ENCODE measurements around the gene NHSL2.
A peak's percentile ranks its signal among the peaks of the same experiment; 100 is the strongest.

The NHSL2 gene

GRCh38 chrX:72107320-72107719 is 196.7 kb downstream of the NHSL2 start:
- no peak overlapping the region for H3K4me3 ChIP-seq (ENCODE audit: low read depth, low read length)
- no peak for TF ChIP-seq POLR2A (IDR thresholded peaks at IDR 0.05; ENCODE audit: extremely low read depth, insufficient read length)
- no peak for TF ChIP-seq MAX (IDR thresholded peaks at IDR 0.05; ENCODE audit: low read depth, low read length)
- TF ChIP-seq MYC (IDR thresholded peaks at IDR 0.05; ENCODE audit: low read depth, low read length): no peak
- TF ChIP-seq CTCF (IDR thresholded peaks at IDR 0.05; ENCODE audit: low read depth, low read length): peak; percentile 4
- peak; percentile 88 for DNase-seq (ENCODE audit: low read depth)

GRCh38 chrX:72107841-72108595 is 197.4 kb downstream of the NHSL2 start:
- no peak overlapping the region for H3K4me3 ChIP-seq (ENCODE audit: low read depth, low read length)
- peak; percentile 58 for DNase-seq (ENCODE audit: low read depth)
- TF ChIP-seq MAX (IDR thresholded peaks at IDR 0.05; ENCODE audit: low read depth, low read length): no peak
- TF ChIP-seq MYC (IDR thresholded peaks at IDR 0.05; ENCODE audit: low read depth, low read length): no peak
- no peak for TF ChIP-seq CTCF (IDR thresholded peaks at IDR 0.05; ENCODE audit: low read depth, low read length)
- no peak for TF ChIP-seq POLR2A (IDR thresholded peaks at IDR 0.05; ENCODE audit: extremely low read depth, insufficient read length)

- DNase-seq (ENCODE audit: low read depth): no peak
- no peak overlapping the region for H3K4me3 ChIP-seq (ENCODE audit: low read depth, low read length)
- TF ChIP-seq MAX (IDR thresholded peaks at IDR 0.05; ENCODE audit: low read depth, low read length): no peak
- no peak for TF ChIP-seq CTCF (IDR thresholded peaks at IDR 0.05; ENCODE audit: low read depth, low read length)
- no peak for TF ChIP-seq POLR2A (IDR thresholded peaks at IDR 0.05; ENCODE audit: extremely low read depth, insufficient read length)
- TF ChIP-seq MYC (IDR thresholded peaks at IDR 0.05; ENCODE audit: low read depth, low read length): no peak
Measured at GRCh38 chrX:72108666-72109065, 198.0 kb downstream of the NHSL2 start.

GRCh38 chrX:72110051-72110875 is 199.6 kb downstream of the NHSL2 start:
- DNase-seq (ENCODE audit: low read depth): peak; percentile 92
- no peak overlapping the region for H3K4me3 ChIP-seq (ENCODE audit: low read depth, low read length)
- TF ChIP-seq MYC (IDR thresholded peaks at IDR 0.05; ENCODE audit: low read depth, low read length) (no peak), MAX (IDR thresholded peaks at IDR 0.05; ENCODE audit: low read depth, low read length) (0 out of 2 replicates have a peak, but pooled peaks have one; percentile 12)

- no peak for DNase-seq (ENCODE audit: low read depth)
- no peak overlapping the region for H3K4me3 ChIP-seq (ENCODE audit: low read depth, low read length)
- no peak for TF ChIP-seq POLR2A (IDR thresholded peaks at IDR 0.05; ENCODE audit: extremely low read depth, insufficient read length)
- no peak for TF ChIP-seq CTCF (IDR thresholded peaks at IDR 0.05; ENCODE audit: low read depth, low read length)
- no peak for TF ChIP-seq MYC (IDR thresholded peaks at IDR 0.05; ENCODE audit: low read depth, low read length)
- TF ChIP-seq MAX (IDR thresholded peaks at IDR 0.05; ENCODE audit: low read depth, low read length): no peak
Measured at GRCh38 chrX:72110876-72111708, 200.4 kb downstream of the NHSL2 start.

Data from NB4 (cell line).